SU-DHL-6 (cell line): ENCODE results near the gene MOV10.

ENCODE experiments used
- H2AFZ ChIP-seq: fragments of 200-600 bp; sonication (generic); 2 replicates; pipeline ENCODE4 v1.6.1; 2014; ENCODE audit warnings: low read depth, mild to moderate bottlenecking, moderate library complexity, mixed read lengths, antibody characterized with exemption, low read length; ENCODE audit not compliant: severe bottlenecking
- H3F3A ChIP-seq: fragments of 200-600 bp; shearing (Covaris generic); 2 replicates; pipeline ENCODE4 v1.6.0; 2016; ENCODE audit warnings: antibody characterized with exemption, mild to moderate bottlenecking; ENCODE audit not compliant: insufficient read depth
- H3K27ac ChIP-seq: fragments of 200-600 bp; sonication (generic); 2 replicates; pipeline ENCODE4 v1.5.1; 2016; ENCODE audit warnings: low read depth, mild to moderate bottlenecking, low read length, moderate library complexity, mixed read lengths
- H3K27me3 ChIP-seq: fragments of 200-600 bp; sonication (generic), shearing (Covaris generic); 2 replicates; pipeline ENCODE4 v1.6.0; 2014; ENCODE audit warnings: mild to moderate bottlenecking, low read length
- H3K36me3 ChIP-seq: fragments of 200-600 bp; sonication (generic); 2 replicates; pipeline ENCODE4 v1.6.1; 2014; ENCODE audit warnings: mild to moderate bottlenecking, low read length, mixed read lengths
- H3K4me2 ChIP-seq: fragments of 300-600, 200-600 bp; shearing (Covaris generic), sonication (generic); 2 replicates; pipeline ENCODE4 v1.6.0; 2014; ENCODE audit warnings: low read length, low read depth, mild to moderate bottlenecking; ENCODE audit not compliant: poor library complexity, severe bottlenecking
- H3K4me3 ChIP-seq: fragments of 200-600 bp; sonication (generic); 2 replicates; pipeline ENCODE4 v1.5.1; 2014; ENCODE audit warnings: antibody characterized with exemption, low read length, mild to moderate bottlenecking, mixed read lengths; ENCODE audit not compliant: insufficient read depth, poor library complexity, severe bottlenecking
- H3K79me2 ChIP-seq: fragments of 200-600 bp; sonication (generic); 2 replicates; pipeline ENCODE4 v1.6.1; 2014; ENCODE audit warnings: mild to moderate bottlenecking, low read length, moderate library complexity; ENCODE audit not compliant: insufficient read depth
- H3K9ac ChIP-seq: fragments of 200-600 bp; sonication (generic); 2 replicates; pipeline ENCODE4 v1.7.0; 2014; ENCODE audit warnings: mild to moderate bottlenecking, low read length
- H3K9me2 ChIP-seq: fragments of 200-600 bp; sonication (generic); replicated peaks from 2 replicates; pipeline ENCODE4 v1.6.1; 2014; ENCODE audit warnings: low read length; ENCODE audit not compliant: insufficient read depth
- H3K9me3 ChIP-seq: fragments of 200-600 bp; sonication (generic); 2 replicates; pipeline ENCODE4 v1.6.1; 2014; ENCODE audit warnings: low read length, mixed read lengths; ENCODE audit not compliant: insufficient read depth
- H4K20me1 ChIP-seq: fragments of 200-600 bp; sonication (generic); 2 replicates; pipeline ENCODE4 v1.6.1; 2014; ENCODE audit warnings: low read depth, mild to moderate bottlenecking, antibody characterized with exemption, low read length, moderate library complexity, mixed read lengths
- EZH2phosphoT487 ChIP-seq: fragments of 200-600 bp; sonication (generic), shearing (Covaris generic); conservative IDR thresholded peaks from 2 replicates; pipeline ENCODE4 v1.6.1; 2018; ENCODE audit warnings: mild to moderate bottlenecking, antibody characterized with exemption, low read length, moderate library complexity, mixed read lengths
- TF ChIP-seq, protein P1 (sequence below): fragments of 200-600 bp; sonication (generic); IDR thresholded peaks from one replicate; pipeline ENCODE4 v1.5.1; 2017; ENCODE audit warnings: antibody characterized with exemption, mild to moderate bottlenecking, low read length, moderate library complexity; ENCODE audit not compliant: insufficient read depth, poor library complexity, severe bottlenecking

MOV10 gene

DNA sequence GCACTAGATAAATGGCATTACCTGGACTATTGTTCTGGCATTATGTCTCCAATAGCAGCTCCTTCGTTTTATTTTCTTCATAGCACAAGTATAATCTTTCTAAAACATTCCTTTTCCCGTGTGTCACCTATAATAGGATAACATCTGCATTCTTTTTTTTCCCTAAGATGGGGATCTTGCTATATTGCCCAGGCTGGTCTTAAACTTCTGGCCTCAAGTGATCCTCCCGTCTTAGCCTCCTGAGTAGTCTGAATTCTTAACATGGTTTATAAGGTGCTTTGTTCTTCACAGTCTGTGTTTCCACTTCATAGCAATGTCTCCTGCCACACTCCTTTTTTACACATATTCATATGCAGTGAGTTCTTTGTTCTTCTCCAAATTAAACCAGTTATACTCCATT lies 8.6 kb upstream of the MOV10 start:
- H4K20me1 ChIP-seq: 0 out of 2 replicates have a peak, but pooled peaks cover 3% of the 10 kb centered on the region
- no peak overlapping the region for H3K9ac ChIP-seq
- no peak for TF ChIP-seq EZH2phosphoT487
- TF ChIP-seq, protein P1, sequence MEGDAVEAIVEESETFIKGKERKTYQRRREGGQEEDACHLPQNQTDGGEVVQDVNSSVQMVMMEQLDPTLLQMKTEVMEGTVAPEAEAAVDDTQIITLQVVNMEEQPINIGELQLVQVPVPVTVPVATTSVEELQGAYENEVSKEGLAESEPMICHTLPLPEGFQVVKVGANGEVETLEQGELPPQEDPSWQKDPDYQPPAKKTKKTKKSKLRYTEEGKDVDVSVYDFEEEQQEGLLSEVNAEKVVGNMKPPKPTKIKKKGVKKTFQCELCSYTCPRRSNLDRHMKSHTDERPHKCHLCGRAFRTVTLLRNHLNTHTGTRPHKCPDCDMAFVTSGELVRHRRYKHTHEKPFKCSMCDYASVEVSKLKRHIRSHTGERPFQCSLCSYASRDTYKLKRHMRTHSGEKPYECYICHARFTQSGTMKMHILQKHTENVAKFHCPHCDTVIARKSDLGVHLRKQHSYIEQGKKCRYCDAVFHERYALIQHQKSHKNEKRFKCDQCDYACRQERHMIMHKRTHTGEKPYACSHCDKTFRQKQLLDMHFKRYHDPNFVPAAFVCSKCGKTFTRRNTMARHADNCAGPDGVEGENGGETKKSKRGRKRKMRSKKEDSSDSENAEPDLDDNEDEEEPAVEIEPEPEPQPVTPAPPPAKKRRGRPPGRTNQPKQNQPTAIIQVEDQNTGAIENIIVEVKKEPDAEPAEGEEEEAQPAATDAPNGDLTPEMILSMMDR: no peak
- peaks cover 44% of the 10 kb centered on the region for H3K36me3 ChIP-seq
- peaks cover 8% of the 10 kb centered on the region; the same call in 1 of the 2 replicates for H3F3A ChIP-seq
- H3K4me2 ChIP-seq: no peak overlapping the region
- H2AFZ ChIP-seq: no peak overlapping the region
- H3K9me3 ChIP-seq: no peaks in the 10 kb centered on the region
- no peaks in the 10 kb centered on the region; the same call in 1 of the 2 replicates for H3K79me2 ChIP-seq
- H3K27me3 ChIP-seq: no peaks in the 10 kb centered on the region
- no peak overlapping the region for H3K4me3 ChIP-seq
- H3K27ac ChIP-seq: no peak overlapping the region
- no peaks in the 10 kb centered on the region for H3K9me2 ChIP-seq

DNA sequence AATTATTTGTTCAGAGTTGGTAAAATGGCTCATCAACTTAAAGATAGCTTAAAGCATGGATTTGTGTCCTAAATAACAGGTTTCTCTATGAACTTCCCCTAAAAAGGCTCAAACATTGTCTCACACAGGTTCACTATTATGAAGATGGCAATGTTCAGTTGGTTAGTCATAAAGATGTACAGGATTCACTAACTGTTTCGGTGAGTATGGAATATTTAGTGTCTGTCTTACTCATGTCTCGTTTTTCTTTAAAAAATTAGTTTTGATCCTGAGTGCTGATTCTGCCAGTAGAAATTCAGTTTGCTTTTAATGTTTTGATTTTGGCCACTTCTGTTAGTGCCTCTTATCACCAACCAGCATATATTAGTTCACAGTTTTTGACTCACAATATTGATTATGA lies 7.5 kb upstream of the MOV10 start:
- no peak for TF ChIP-seq EZH2phosphoT487
- TF ChIP-seq, protein P1: no peak
- Histone ChIP-seq H3K79me2 (no peaks in the 10 kb centered on the region; the same call in 1 of the 2 replicates), H2AFZ (no peak overlapping the region), H3K9ac (no peak overlapping the region), H3K9me3 (no peaks in the 10 kb centered on the region), H3K27ac (no peak overlapping the region), H3K4me3 (no peak overlapping the region), H3K36me3 (peaks cover 44% of the 10 kb centered on the region), H3K27me3 (no peaks in the 10 kb centered on the region), H4K20me1 (0 out of 2 replicates have a peak, but pooled peaks cover 3% of the 10 kb centered on the region), H3F3A (peaks cover 15% of the 10 kb centered on the region; the same call in 1 of the 2 replicates), H3K9me2 (no peaks in the 10 kb centered on the region), H3K4me2 (no peak overlapping the region)

DNA sequence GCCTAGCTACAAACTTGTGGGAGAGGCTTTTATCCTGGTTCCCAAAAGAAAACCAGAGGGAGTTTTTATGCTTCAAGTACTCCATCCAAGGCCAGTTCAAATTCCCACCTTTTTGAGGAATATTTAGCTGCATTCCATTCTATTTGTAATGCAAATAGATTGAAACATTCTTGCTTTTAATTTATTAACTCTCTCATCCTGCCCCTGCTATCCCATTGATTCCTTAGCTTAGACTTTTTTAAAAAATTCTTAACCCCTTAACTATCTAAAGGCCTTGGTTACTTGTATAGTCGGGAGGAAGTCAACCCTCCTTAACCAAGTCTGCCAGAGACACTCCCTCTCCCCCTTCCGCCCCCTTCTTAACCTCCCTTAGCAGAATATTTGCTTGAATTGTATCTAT lies 2.5 kb upstream of the MOV10 start:
- Histone ChIP-seq H2AFZ (no peak overlapping the region), H3K9me3 (no peaks in the 10 kb centered on the region), H3K79me2 (no peaks in the 10 kb centered on the region; the same call in 1 of the 2 replicates), H3K36me3 (peaks cover 30% of the 10 kb centered on the region), H3F3A (peaks cover 31% of the 10 kb centered on the region), H3K9ac (no peak overlapping the region), H3K27ac (no peak overlapping the region), H3K27me3 (no peaks in the 10 kb centered on the region), H3K4me3 (no peak overlapping the region), H4K20me1 (0 out of 2 replicates have a peak, but pooled peaks cover 2% of the 10 kb centered on the region), H3K4me2 (no peak overlapping the region), H3K9me2 (no peaks in the 10 kb centered on the region)
- TF ChIP-seq EZH2phosphoT487: no peak
- TF ChIP-seq, protein P1: no peak
